Activated naive CD8-positive, alpha-beta T cell (primary cell): ENCODE data around the gene ADM.

Experiments
- H3K27ac Mint-ChIP-seq: one replicate; pipeline ENCODE4 v1.8.0; 2021; ENCODE audit warnings: mixed read lengths
- H3K27me3 Mint-ChIP-seq: one replicate; pipeline ENCODE4 v1.8.0; 2021; ENCODE audit warnings: mixed read lengths
- H3K36me3 Mint-ChIP-seq: one replicate; pipeline ENCODE4 v1.8.0; 2021; ENCODE audit warnings: mixed read lengths
- H3K4me1 Mint-ChIP-seq: one replicate; pipeline ENCODE4 v1.8.0; 2021; ENCODE audit warnings: low read depth, mixed read lengths
- H3K4me3 Mint-ChIP-seq: one replicate; pipeline ENCODE4 v1.8.0; 2021; ENCODE audit warnings: mild to moderate bottlenecking, mixed read lengths
- H3K9me3 Mint-ChIP-seq: one replicate; pipeline ENCODE4 v1.8.0; 2021; ENCODE audit warnings: low read depth, mixed read lengths

ADM gene

DNA sequence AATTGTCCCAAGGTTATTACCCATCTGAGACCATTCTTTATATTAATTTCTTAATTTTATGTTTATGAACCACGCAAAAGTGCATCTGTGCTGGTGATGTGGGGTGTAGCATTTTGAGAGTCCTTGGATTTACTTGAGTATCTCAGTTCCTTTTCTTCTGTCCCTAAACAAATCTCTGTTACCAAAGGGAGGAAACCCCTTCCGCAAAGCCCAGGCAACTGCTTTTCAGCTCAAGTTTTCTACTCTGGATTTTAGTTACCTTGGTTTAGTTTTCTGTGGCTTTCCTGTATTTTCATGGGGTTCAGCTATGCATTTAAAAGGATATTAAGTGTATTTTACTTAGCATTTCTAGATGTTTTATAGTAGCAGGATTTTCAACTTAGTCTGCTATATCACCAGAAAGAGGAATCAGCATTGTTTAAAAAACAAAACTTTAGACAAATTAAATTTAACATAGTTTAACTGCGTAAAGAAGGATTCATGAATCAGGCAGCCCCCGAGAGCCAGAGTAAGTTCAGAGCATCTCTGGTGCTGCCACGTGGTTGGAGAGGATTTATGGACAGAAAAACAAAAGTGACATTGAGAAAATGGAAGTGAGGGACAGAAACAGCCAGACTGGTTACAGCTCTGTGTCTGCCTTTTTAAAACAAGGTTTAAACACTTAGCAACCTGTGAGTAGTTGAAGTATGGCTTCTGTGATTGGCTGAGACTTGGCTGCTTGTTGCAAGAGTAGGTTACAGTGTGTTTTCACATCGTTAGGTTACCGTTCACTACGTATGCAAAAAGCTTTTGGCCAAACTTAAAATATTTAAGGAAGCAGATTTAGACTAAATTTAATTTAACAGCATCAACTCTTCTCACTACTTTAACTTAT lies 9.6 kb downstream of the ADM start:
- H3K9me3 Mint-ChIP-seq = no peaks in the 10 kb centered on the region

DNA sequence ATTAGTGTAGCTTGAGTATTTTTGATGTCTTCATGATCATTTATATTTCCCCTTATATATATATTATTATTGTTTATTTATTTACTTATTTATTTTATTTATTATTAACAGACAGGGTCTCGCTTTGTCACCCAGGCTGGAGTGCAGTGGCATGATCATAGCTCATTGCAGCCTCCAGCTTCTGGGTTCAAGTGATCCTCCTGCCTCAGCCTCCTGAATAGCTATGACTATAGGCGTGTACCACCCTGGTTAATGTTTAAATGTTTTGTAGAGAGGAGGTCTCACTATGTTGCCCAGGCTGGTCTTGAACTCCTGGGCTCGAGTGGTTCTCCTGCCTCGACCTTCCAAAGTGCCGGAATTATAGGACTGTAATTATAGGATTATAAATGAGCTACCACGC lies 10.2 kb downstream of the ADM start:
- Mint-ChIP-seq H3K27ac (no peak overlapping the region), H3K4me3 (no peak overlapping the region), H3K27me3 (peaks cover 12% of the 10 kb centered on the region), H3K9me3 (no peaks in the 10 kb centered on the region), H3K36me3 (no peaks in the 10 kb centered on the region), H3K4me1 (no peaks in the 10 kb centered on the region)

More for the DNA sequence above, 9.6 kb downstream of the ADM start:
- no peaks in the 10 kb centered on the region for H3K4me1 Mint-ChIP-seq
- no peaks in the 10 kb centered on the region for H3K36me3 Mint-ChIP-seq
- peaks cover 15% of the 10 kb centered on the region for H3K27me3 Mint-ChIP-seq
- H3K27ac Mint-ChIP-seq = no peak overlapping the region
- no peak overlapping the region for H3K4me3 Mint-ChIP-seq

DNA sequence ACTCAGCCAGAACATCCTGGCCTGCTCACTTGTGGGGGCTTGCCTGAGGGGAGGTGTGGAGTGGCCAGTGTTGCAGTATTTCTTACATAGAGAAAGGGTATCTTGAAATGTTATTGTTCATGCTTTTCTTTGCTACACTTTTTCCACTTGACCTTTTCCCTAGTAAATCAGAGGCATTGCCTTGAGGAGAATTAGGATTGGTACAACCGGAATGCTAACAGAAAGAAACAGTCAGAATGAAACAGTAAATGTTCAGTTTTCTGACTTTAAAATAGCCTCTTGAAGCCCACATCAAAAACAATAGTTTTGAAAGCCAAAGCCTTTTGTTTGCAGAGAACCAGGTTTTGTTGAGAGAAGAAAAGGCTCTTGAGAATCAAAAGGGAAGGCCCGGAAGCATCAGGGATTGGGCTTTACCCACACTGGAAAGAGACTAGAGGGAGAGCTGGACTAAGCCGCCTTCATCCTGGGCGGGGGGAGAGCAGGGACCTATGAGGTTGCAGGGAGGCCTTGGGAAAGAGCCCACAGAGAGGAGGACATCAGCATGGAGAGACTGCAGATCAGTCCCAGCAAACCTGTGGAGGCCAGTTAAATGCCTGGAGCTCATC lies 12.4 kb downstream of the ADM start:
- Mint-ChIP-seq H3K27ac (no peak overlapping the region), H3K9me3 (no peaks in the 10 kb centered on the region), H3K4me3 (no peak overlapping the region), H3K36me3 (no peaks in the 10 kb centered on the region), H3K4me1 (peaks cover 2% of the 10 kb centered on the region), H3K27me3 (peaks cover 5% of the 10 kb centered on the region)

DNA sequence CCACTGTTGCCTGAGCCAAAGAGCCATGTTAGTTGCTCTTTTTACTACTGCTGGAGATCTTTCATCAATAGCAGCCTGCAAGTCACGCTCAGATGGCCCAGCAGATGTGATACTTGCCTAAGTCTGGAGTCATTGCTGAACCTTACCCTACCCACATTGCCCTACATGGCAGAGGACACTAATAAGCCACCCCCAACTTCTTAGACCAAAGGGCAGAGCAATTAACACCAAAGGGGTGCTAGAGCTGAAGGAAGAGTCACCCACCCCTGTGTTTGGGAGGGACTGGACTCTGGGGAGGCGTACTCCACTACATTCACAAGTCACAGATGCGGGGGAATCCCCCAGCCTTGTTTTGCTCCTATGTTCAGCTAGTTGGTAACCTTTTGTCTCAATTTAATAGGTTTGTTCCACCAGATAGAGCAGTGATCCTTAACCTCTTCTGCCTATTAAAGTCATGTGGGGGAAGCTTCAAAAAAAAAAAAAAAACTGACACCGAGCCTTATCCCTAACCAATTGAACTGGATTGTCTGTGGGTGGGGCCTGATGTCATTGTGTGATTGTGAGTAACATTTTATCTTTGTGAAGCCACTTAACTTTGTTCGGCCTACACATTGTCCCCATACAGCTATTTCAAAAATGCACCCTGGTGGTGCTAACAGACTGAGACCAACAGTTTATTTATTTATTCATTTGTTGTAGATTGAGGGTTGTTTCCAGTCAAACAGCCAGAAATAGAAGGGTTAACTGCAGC lies 13.1 kb downstream of the ADM start:
- Mint-ChIP-seq H3K4me3 (no peak overlapping the region), H3K27ac (no peak overlapping the region), H3K36me3 (no peaks in the 10 kb centered on the region), H3K4me1 (peaks cover 9% of the 10 kb centered on the region), H3K9me3 (no peaks in the 10 kb centered on the region), H3K27me3 (peaks cover 5% of the 10 kb centered on the region)

DNA sequence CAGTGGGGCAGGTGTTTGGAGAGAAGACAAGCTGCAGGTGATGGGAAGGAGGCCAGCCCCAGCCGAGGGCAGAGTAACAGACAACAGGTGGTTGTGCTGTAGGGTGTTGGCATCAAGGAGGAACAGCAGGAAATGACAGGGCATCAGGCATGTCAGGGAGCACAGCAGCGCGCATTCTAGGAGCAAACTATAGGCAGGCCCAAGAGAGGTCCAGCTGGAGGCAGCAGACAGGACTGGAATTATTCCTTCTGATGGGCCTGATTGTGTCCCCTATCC lies 13.6 kb downstream of the ADM start:
- Mint-ChIP-seq H3K4me3 (no peak overlapping the region), H3K4me1 (peaks cover 9% of the 10 kb centered on the region), H3K36me3 (no peaks in the 10 kb centered on the region), H3K27me3 (peaks cover 5% of the 10 kb centered on the region), H3K9me3 (no peaks in the 10 kb centered on the region), H3K27ac (no peak overlapping the region)

DNA sequence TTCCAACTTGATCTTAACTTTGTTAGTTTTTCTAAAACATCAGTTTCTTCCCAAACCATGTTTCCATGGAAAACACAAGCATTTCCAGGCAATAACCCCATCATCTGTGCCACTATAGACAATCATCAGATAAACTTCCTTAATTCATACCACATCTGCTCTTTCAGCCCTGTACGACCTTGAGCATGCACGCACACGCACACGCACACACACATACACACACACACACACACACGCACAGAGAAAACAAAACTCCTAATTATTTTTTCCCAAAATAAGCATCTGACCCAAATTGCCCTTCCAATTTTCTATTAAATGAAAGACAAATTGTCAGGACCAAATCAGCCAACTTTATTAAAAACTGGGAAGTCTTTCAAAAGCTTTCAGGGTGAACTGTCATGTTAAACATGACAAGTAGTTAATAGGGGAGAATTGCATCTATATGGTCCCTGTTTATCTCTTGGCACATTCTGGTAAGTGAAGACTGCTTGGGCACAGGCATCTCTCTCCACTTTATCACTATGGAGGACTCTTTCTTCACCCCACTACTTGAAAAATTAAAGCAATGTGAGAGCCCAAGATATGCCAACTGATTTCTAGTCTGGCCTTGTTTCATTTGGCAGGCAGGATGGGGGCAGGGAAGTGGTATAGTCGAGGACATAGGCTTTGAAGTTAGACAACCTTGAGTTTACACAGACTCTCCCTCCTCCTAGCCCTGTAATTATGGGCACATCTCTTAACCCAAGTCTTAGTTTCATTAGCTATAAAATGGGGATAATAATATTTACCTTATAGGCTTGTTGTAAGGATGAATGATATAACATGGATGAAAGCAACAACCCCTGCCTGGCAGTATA lies 15.1 kb downstream of the ADM start:
- Mint-ChIP-seq H3K27me3 (peaks cover 2% of the 10 kb centered on the region), H3K4me3 (no peak overlapping the region), H3K36me3 (no peaks in the 10 kb centered on the region), H3K27ac (no peak overlapping the region), H3K9me3 (no peaks in the 10 kb centered on the region), H3K4me1 (peaks cover 9% of the 10 kb centered on the region)

DNA sequence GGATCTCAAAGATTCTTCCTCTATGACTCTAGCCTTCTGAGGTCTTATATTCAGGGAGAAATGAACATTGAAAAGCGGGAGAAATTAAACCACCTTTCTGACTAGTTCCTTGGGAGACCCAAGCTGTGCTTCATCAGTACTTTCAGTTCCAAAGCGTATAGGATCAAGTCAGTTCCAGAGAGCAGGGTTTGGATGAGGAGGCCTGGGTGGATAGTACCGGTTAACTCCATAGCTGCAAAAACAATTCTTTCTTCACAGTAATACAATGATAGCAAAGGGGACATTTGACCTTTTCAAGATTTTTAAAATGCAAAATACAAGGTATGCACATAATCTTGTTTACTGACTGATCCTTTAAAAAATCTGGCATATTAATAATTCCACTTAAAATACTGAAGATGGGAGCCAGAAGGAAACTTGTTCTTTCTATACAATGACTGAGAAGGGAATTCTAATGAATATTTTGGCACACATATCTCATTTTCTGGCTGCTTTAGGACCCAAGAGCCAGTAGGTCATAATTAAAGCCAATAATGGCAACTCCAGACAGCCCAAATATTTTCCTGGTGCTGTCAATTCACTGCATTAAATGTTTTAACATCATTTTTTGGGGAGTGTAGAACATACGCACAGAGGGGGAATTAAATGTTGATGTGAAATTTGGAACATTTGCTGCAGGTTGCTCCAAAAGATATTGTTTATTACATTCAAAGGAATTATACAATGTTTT lies 16.0 kb downstream of the ADM start:
- no peaks in the 10 kb centered on the region for H3K36me3 Mint-ChIP-seq
- no peak overlapping the region for H3K27ac Mint-ChIP-seq
- peaks cover 9% of the 10 kb centered on the region for H3K4me1 Mint-ChIP-seq
- no peaks in the 10 kb centered on the region for H3K27me3 Mint-ChIP-seq
- H3K4me3 Mint-ChIP-seq = no peak overlapping the region
- no peaks in the 10 kb centered on the region for H3K9me3 Mint-ChIP-seq

DNA sequence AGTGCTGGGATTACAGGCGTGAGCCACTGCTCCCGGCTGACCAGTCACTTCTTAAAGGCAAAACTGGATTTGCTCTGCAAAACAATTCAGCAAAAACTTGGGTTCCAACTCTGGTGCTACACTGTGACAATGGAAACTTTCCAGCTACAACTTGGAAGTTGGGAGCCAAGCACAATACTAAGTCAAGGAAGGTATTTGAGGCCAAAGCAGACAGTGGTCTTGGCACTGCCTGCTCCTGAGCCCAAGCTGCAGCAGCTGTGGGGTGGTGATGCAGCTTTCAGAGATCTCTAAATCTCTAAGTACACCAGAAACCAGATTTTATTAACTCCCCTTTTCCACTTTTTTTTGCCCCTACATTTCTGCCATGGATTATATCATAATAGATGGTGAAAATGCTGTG lies 17.5 kb downstream of the ADM start:
- Mint-ChIP-seq H3K36me3 (no peaks in the 10 kb centered on the region), H3K4me3 (peak overlapping the region; percentile 1)

DNA sequence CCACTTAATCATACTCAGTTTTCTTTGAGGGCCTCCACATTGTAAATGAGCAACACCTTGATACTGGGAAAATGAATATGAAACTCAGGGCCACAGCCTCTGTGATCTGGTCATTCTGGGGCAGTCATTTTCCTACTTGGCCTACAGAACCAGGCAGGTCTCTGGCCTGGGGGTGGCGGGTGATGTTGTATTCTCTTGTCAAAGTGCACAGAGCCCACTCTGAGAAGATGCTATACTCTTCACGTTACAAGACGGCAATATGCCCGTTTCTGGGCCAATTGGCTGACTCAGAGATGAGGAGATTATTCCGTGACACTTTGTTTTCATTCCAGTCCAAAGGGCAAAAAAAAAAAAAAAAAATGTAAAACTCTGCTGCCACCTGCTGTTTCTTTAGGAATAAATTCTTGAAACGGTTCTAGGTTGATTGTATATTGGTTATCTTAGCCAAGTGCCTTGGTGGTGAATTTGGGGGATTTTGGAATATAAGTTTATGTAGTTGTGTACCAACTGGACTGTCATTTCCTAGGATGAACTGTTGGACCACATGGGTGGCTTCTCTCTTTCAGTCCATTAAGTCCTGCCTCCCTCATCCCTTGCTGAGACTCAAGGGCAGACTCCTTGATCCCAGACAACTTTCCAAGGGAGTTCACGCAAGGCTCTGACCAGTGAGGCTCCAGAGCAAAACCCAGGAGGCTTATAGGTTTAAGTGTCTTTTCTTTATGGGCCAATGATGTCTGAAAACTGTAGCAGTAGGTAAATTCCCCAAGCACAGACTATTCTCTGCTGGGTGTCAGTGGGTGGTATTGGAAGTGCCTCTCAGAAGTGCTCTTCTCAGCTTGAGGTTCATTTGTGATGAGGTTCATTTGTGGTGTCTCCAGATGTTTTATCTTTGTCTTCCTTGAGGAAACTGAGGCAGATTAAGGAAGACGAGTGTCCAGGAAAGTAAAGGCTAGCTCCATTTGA lies 18.2 kb downstream of the ADM start:
- no peaks in the 10 kb centered on the region for H3K36me3 Mint-ChIP-seq
- H3K4me1 Mint-ChIP-seq = peaks cover 9% of the 10 kb centered on the region

More for the DNA sequence above, 17.5 kb downstream of the ADM start:
- H3K27ac Mint-ChIP-seq = peak overlapping the region; percentile 89
- H3K27me3 Mint-ChIP-seq = no peaks in the 10 kb centered on the region
- H3K9me3 Mint-ChIP-seq = no peaks in the 10 kb centered on the region
- peaks cover 9% of the 10 kb centered on the region for H3K4me1 Mint-ChIP-seq

DNA sequence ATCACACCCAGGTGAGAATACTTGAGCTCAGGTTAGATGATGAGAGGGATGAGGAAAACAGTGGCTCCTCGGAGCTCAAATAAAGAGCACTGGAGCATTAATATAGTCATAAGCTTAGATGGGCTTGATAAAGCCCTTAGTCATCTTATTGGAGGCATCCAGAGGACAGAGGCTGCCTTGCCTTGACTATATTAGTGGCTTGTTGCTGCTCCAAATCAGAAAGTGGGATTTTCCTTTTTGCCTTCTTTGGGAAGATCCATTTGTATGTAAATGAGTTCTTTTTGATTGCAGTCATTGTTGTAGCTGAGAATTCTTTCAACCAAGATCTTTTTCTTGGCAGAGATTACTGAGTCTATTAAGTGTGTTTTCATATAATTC lies 18.9 kb downstream of the ADM start:
- H3K27me3 Mint-ChIP-seq = no peaks in the 10 kb centered on the region
- no peaks in the 10 kb centered on the region for H3K9me3 Mint-ChIP-seq
- no peaks in the 10 kb centered on the region for H3K36me3 Mint-ChIP-seq
- H3K4me1 Mint-ChIP-seq = peaks cover 9% of the 10 kb centered on the region
- H3K4me3 Mint-ChIP-seq = no peak overlapping the region
- peak overlapping the region; percentile 36 for H3K27ac Mint-ChIP-seq

More for the DNA sequence above, 18.2 kb downstream of the ADM start:
- Mint-ChIP-seq H3K27me3 (no peaks in the 10 kb centered on the region), H3K4me3 (peak overlapping the region; percentile 1), H3K9me3 (no peaks in the 10 kb centered on the region), H3K27ac (peak overlapping the region; percentile 89)

DNA sequence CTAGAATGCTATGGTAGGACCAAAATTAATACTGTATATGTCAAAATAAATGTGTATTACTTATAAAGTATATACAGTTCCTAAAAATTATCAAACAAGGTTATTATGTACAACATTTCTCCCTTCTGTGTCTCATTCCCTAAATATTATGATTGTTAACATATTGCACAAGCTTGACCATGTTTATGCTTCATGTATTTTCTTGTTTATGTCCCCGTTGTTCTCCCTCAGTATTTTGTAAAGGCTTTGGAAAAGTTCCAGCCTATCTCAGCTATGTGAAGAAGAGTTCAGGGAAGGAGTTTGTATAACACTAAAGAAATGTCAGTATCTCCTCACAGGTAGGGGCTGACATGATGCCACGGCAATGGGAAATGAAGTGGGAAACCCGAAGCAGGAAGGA lies 19.6 kb downstream of the ADM start:
- Mint-ChIP-seq H3K27me3 (no peaks in the 10 kb centered on the region), H3K4me3 (no peak overlapping the region), H3K36me3 (no peaks in the 10 kb centered on the region), H3K4me1 (peaks cover 9% of the 10 kb centered on the region), H3K27ac (no peak overlapping the region), H3K9me3 (no peaks in the 10 kb centered on the region)

DNA sequence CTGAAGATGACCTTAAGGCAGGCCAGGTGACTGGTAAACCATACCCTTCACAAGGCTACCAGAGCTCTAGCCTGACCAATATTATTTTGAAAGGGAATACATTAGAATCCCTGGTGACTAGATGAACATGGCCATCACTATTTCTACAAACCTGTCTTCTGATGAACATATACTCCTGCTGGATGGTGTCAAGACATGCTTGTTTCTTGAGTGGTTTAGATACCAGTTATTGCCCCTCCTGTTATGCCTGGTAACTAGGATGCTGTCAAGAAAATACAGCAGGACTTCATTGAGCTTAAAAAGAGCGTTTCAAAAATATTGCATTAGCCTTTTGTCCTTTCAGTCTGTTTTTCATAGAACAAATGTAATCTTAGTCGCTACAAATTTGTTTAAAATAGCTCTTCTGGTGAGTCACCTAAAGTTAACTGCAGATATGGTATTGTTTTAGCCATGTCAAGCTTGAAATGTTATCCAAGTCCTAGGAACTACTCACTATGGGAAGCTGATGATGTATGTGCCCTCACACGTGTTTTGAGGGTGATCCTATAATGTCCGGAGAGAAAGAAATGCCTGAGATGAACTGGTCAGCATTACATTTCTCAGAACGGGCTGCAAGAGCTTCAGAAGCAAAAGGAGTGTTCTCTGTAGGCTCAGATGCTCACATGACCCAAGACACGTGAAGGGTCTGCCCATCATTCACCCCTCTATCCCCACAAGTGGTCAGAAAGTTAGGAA lies 20.6 kb downstream of the ADM start:
- Mint-ChIP-seq H3K27me3 (no peaks in the 10 kb centered on the region), H3K4me1 (peaks cover 9% of the 10 kb centered on the region), H3K36me3 (no peaks in the 10 kb centered on the region), H3K4me3 (no peak overlapping the region), H3K9me3 (no peaks in the 10 kb centered on the region), H3K27ac (no peak overlapping the region)
